Neuronal stem cell (in vitro differentiated cells): ENCODE measurements around the gene FSTL4.
"Not testable (repeated sequence)": the region's sequence is repeated elsewhere in the genome, so short reads cannot be mapped to it uniquely, and the experiment has no call there.

Experiments
- DNase-seq: peaks from one replicate; pipeline ENCODE4 v3.0.0-alpha.2; 2013; ENCODE audit warnings: low spot score
- H2AFZ ChIP-seq: one replicate; pipeline ENCODE4 v1.6.1; 2013; ENCODE audit warnings: mild to moderate bottlenecking, low read length, inconsistent platforms
- H2AK5ac ChIP-seq: 2 replicates; pipeline ENCODE4 v1.6.1; 2013; ENCODE audit warnings: low read depth, mild to moderate bottlenecking, inconsistent platforms, low read length, moderate library complexity, mixed read lengths
- H2BK120ac ChIP-seq: 2 replicates; pipeline ENCODE4 v1.6.1; 2013; ENCODE audit warnings: low read depth, mild to moderate bottlenecking, inconsistent platforms, low read length, moderate library complexity, mixed read lengths
- H2BK12ac ChIP-seq: one replicate; pipeline ENCODE4 v1.6.1; 2013; ENCODE audit warnings: low read length, inconsistent platforms
- H2BK15ac ChIP-seq: 2 replicates; pipeline ENCODE4 v1.6.1; 2013; ENCODE audit warnings: mild to moderate bottlenecking, low read length, inconsistent platforms, mixed read lengths
- H2BK5ac ChIP-seq: one replicate; pipeline ENCODE4 v1.6.1; 2013; ENCODE audit warnings: inconsistent platforms, mild to moderate bottlenecking, low read length, moderate library complexity
- H3K14ac ChIP-seq: one replicate; pipeline ENCODE4 v1.6.1; 2013; ENCODE audit warnings: low read length, inconsistent platforms
- H3K18ac ChIP-seq: 2 replicates; pipeline ENCODE4 v1.6.1; 2013; ENCODE audit warnings: low read length, inconsistent platforms
- H3K23ac ChIP-seq: 2 replicates; pipeline ENCODE4 v1.6.1; 2013; ENCODE audit warnings: low read depth, mild to moderate bottlenecking, mixed read lengths, low read length, inconsistent platforms; ENCODE audit not compliant: poor library complexity
- H3K27ac ChIP-seq: replicated peaks from 3 replicates; pipeline ENCODE4 v1.5.1; 2013; ENCODE audit warnings: low read length, inconsistent platforms
- H3K27me3 ChIP-seq, 3 experiments: 2 replicates each; pipeline ENCODE4 v1.6.1; 2013; ENCODE audit warnings: low read length in 3 of 3, mild to moderate bottlenecking in 2 of 3, inconsistent platforms in 1 of 3, low read depth in 1 of 3, mixed read lengths in 1 of 3, moderate library complexity in 1 of 3; ENCODE audit not compliant: control insufficient read depth in 3 of 3, insufficient read depth in 3 of 3
- H3K36me3 ChIP-seq, 2 donors: replicated peaks in 1 of 2; 2 replicates each; pipeline ENCODE4 v1.6.1; 2013; ENCODE audit warnings: low read length in 2 of 2; ENCODE audit not compliant: control insufficient read depth in 2 of 2, insufficient read depth in 2 of 2
- H3K4ac ChIP-seq: 2 replicates; pipeline ENCODE4 v1.6.1; 2013; ENCODE audit warnings: inconsistent platforms, mild to moderate bottlenecking, low read length, moderate library complexity
- H3K4me1 ChIP-seq, 2 donors: 1 replicate in 1 of 2; 2 replicates in 1 of 2; pipeline ENCODE4 v1.6.1; 2013; ENCODE audit warnings: low read length in 2 of 2, low read depth in 1 of 2; ENCODE audit not compliant: control insufficient read depth in 2 of 2, insufficient read depth in 1 of 2
- H3K4me2 ChIP-seq: one replicate; pipeline ENCODE4 v1.6.1; 2013; ENCODE audit warnings: mild to moderate bottlenecking, low read length, inconsistent platforms; ENCODE audit not compliant: insufficient read depth, poor library complexity, severe bottlenecking
- H3K4me3 ChIP-seq, 2 donors: 2 replicates each; pipeline ENCODE4 v1.5.1; 2013; ENCODE audit warnings: low read length in 2 of 2, mild to moderate bottlenecking in 2 of 2, inconsistent platforms in 1 of 2, moderate library complexity in 1 of 2
- H3K79me1 ChIP-seq: one replicate; pipeline ENCODE4 v1.6.1; 2013; ENCODE audit warnings: low read depth, mild to moderate bottlenecking, inconsistent platforms, low read length, moderate library complexity
- H3K9ac ChIP-seq: one replicate; pipeline ENCODE4 v1.6.1; 2013; ENCODE audit warnings: mild to moderate bottlenecking, low read depth, low read length, inconsistent platforms; ENCODE audit not compliant: poor library complexity
- H3K9me3 ChIP-seq, 2 donors: replicated peaks in 1 of 2; 2 replicates each; pipeline versions ENCODE3 to v1.6.1; 2013; ENCODE audit warnings: low read length in 2 of 2, mild to moderate bottlenecking in 2 of 2, inconsistent platforms in 1 of 2, low read depth in 1 of 2, mixed read lengths in 1 of 2, moderate library complexity in 1 of 2; ENCODE audit not compliant: control insufficient read depth in 2 of 2, insufficient read depth in 1 of 2
- H4K8ac ChIP-seq: one replicate; pipeline ENCODE4 v1.6.1; 2013; ENCODE audit warnings: low read depth, mild to moderate bottlenecking, inconsistent platforms, low read length, moderate library complexity
- H4K91ac ChIP-seq: one replicate; pipeline ENCODE4 v1.6.1; 2013; ENCODE audit warnings: low read length, low read depth, mild to moderate bottlenecking, inconsistent platforms; ENCODE audit not compliant: poor library complexity
- WGBS, 2 donors: extraction: QIAGEN DNeasy Blood & Tissue Kit; methylation state at CpG; one replicate each; pipeline ENCODE4 v1.1.7; 2013; ENCODE audit warnings: missing lambda C conversion rate in 2 of 2, mixed read lengths in 1 of 2; ENCODE audit not compliant: insufficient read length in 2 of 2, insufficient replicate concordance in 1 of 2; ENCODE audit errors: extremely low coverage in 2 of 2; 5-methylcytosine and 5-hydroxymethylcytosine counted together

The FSTL4 gene

DNA sequence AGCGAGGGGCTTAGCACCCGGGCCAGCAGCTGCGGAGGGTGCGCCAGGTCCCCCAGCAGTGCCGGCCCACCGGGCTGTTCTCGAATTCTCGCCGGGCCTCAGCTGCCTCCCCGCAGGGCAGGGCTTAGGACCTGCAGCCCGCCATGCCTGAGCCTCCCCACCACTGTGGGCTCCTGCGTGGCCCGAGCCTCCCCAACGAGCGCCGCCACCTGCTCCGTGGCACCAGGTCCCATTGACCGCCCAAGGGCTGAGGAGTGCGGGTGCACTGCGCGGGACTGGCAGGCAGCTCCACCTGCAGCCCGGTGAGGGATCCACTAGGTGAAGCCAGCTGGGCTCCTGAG, 217.9 kb downstream of the FSTL4 start:
- not testable (repeated sequence) for H3K23ac ChIP-seq
- H3K27me3 ChIP-seq: peaks cover 0 to 16% (median 0%) of the 10 kb centered on the region in 3 experiments
- WGBS, 2 donors: no CpG with 5 or more reads among the region's 22 CpGs

GRCh38 chr5:133393776-133394476, 218.4 kb downstream of the FSTL4 start:
- no peak overlapping the region for H2BK120ac ChIP-seq
- no peak overlapping the region for H3K18ac ChIP-seq
- H3K4me3 ChIP-seq: no peak overlapping the region
- H3K9me3 ChIP-seq: no peaks in the 10 kb centered on the region
- H3K27me3 ChIP-seq: peaks cover 0 to 17% (median 0%) of the 10 kb centered on the region in 3 experiments
- no peak overlapping the region for H3K9ac ChIP-seq
- no peak overlapping the region for H2BK5ac ChIP-seq
- no peak overlapping the region for H4K8ac ChIP-seq
- no peak overlapping the region for H3K23ac ChIP-seq
- H2AK5ac ChIP-seq: peak overlapping the region; percentile 33
- H3K36me3 ChIP-seq: no peaks in the 10 kb centered on the region
- H3K14ac ChIP-seq: no peak overlapping the region
- no peak overlapping the region for H2BK15ac ChIP-seq
- H3K4me1 ChIP-seq: peaks cover 13 to 18% of the 10 kb centered on the region in 2 donors
- no peaks in the 10 kb centered on the region for H3K79me1 ChIP-seq
- no peak overlapping the region for H3K4me2 ChIP-seq
- no peak overlapping the region for H4K91ac ChIP-seq
- no peak overlapping the region for H2AFZ ChIP-seq
- WGBS, 2 donors: no CpG with 5 or more reads among the region's 17 CpGs
- H3K4ac ChIP-seq: no peak overlapping the region
- no peak overlapping the region for H2BK12ac ChIP-seq
- H3K27ac ChIP-seq: no peak overlapping the region
- DNase-seq: no peak

More for the DNA sequence above, 217.9 kb downstream of the FSTL4 start:
- H2AFZ ChIP-seq, H3K9ac ChIP-seq, H4K8ac ChIP-seq, H3K79me1 ChIP-seq, H3K27ac ChIP-seq, H3K14ac ChIP-seq, DNase-seq, H2BK15ac ChIP-seq, H2BK5ac ChIP-seq, H2AK5ac ChIP-seq, H3K4ac ChIP-seq, H2BK120ac ChIP-seq, H4K91ac ChIP-seq, H3K4me2 ChIP-seq, H2BK12ac ChIP-seq, H3K18ac ChIP-seq, H3K36me3 ChIP-seq, H3K4me3 ChIP-seq, H3K9me3 ChIP-seq: not testable (repeated sequence)
- H3K4me1 ChIP-seq: peaks cover 13 to 15% of the 10 kb centered on the region in 2 donors

DNA sequence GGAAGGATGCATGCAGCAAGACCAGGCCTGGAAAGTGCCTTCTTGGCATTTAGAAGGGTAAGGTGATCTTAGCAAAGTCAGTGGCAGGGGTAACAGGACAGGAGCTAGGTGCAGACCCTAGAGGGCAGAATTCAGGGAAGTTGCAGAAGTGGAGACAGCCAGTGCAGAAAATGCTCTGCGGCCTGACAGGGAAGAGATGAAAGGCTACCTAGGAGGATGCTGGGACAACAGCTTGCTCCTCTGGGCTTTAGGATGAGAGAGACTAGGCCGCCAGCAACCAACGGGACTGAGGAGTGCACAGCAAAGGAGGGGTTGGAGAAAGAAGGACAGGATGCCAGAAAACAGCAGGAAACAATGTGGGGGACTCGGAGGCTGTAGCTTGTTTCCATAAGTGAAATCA, 219.9 kb downstream of the FSTL4 start:
- no peak overlapping the region for H2BK120ac ChIP-seq
- no peak overlapping the region for H3K27ac ChIP-seq

DNA sequence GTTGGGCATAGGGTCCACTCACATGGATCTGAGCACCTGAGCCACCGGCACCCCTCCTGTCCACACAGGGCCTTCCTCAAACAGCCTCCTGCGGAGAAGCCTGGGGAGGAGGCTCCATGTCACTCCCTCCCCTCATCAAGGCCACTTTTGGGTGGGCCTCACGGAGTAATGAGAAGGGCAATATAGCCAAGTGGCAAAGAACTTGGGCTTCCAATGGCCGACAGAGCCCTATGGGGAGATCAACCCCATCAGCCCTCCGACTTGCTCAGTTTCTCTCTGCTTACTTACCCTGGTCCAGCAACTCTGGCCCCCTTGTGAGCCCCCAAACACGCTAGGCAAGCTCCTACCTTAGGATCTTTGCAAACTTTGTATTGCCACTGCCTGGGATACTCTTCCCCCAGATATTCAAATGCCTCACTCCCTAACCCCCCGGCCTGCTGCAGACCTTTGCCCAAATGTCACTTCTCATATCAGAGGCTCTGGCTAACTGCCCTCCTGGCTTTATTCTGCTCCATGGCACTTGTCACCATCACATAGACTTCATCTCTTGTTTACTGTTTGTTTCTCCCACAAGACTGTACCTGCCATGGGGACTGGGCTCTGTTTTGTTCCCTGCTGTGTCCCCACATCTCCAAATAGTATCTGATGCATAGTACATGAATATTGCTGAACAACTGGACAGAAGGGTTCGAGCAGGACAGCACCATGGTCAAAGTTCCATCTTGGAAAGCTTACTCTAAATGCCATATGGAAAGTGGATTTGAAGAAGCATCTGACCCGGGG, 220.8 kb downstream of the FSTL4 start:
- no peaks in the 10 kb centered on the region for H3K9me3 ChIP-seq
- H3K18ac ChIP-seq: peak overlapping the region; percentile 16
- no peak overlapping the region for H2AFZ ChIP-seq
- H3K4me2 ChIP-seq: no peak overlapping the region
- H3K36me3 ChIP-seq: no peaks in the 10 kb centered on the region
- H3K27me3 ChIP-seq: peaks cover 0 to 21% (median 0%) of the 10 kb centered on the region in 3 experiments
- H4K91ac ChIP-seq: no peak overlapping the region
- H3K14ac ChIP-seq: no peak overlapping the region
- H2BK15ac ChIP-seq: no peak overlapping the region
- no peak overlapping the region for H3K27ac ChIP-seq
- no peak overlapping the region for H2AK5ac ChIP-seq
- no peak overlapping the region for H2BK5ac ChIP-seq
- no peak overlapping the region for H3K4ac ChIP-seq
- WGBS, 2 donors: no CpG with 5 or more reads among the region's 9 CpGs
- no peak overlapping the region for H4K8ac ChIP-seq
- H2BK120ac ChIP-seq: no peak overlapping the region
- H3K23ac ChIP-seq: no peak overlapping the region
- no peaks in the 10 kb centered on the region for H3K79me1 ChIP-seq
- no peak overlapping the region for H2BK12ac ChIP-seq
- DNase-seq: no peak
- H3K4me1 ChIP-seq: peaks cover 0 to 6% of the 10 kb centered on the region in 2 donors
- H3K4me3 ChIP-seq: no peak overlapping the region
- H3K9ac ChIP-seq: no peak overlapping the region

More for the DNA sequence above, 219.9 kb downstream of the FSTL4 start:
- Histone ChIP-seq H4K8ac (no peak overlapping the region), H2BK12ac (no peak overlapping the region), H2BK5ac (no peak overlapping the region), H3K4me1 (peaks cover 5 to 12% of the 10 kb centered on the region in 2 donors), H4K91ac (no peak overlapping the region), H2AK5ac (no peak overlapping the region), H3K14ac (no peak overlapping the region), H2AFZ (no peak overlapping the region), H3K4me3 (no peak overlapping the region), H3K23ac (no peak overlapping the region), H3K9me3 (no peaks in the 10 kb centered on the region), H3K27me3 (peaks cover 0 to 17% (median 0%) of the 10 kb centered on the region in 3 experiments), H3K36me3 (no peaks in the 10 kb centered on the region), H3K4ac (no peak overlapping the region), H2BK15ac (no peak overlapping the region), H3K79me1 (no peaks in the 10 kb centered on the region), H3K4me2 (no peak overlapping the region), H3K18ac (no peak overlapping the region), H3K9ac (no peak overlapping the region)
- DNase-seq: no peak
- WGBS, 2 donors: no CpG with 5 or more reads among the region's 4 CpGs
